GM18511 (cell line): Measurements from ENCODE around the gene NELFA.

Experiments used
- ATAC-seq: cut with Tn5 transposase; IDR thresholded peaks from one replicate; pipeline ENCODE4 v1.9.1; 2021; ENCODE audit warnings: mild to moderate bottlenecking, moderate library complexity; ENCODE audit not compliant: unreplicated experiment

The NELFA gene

DNA sequence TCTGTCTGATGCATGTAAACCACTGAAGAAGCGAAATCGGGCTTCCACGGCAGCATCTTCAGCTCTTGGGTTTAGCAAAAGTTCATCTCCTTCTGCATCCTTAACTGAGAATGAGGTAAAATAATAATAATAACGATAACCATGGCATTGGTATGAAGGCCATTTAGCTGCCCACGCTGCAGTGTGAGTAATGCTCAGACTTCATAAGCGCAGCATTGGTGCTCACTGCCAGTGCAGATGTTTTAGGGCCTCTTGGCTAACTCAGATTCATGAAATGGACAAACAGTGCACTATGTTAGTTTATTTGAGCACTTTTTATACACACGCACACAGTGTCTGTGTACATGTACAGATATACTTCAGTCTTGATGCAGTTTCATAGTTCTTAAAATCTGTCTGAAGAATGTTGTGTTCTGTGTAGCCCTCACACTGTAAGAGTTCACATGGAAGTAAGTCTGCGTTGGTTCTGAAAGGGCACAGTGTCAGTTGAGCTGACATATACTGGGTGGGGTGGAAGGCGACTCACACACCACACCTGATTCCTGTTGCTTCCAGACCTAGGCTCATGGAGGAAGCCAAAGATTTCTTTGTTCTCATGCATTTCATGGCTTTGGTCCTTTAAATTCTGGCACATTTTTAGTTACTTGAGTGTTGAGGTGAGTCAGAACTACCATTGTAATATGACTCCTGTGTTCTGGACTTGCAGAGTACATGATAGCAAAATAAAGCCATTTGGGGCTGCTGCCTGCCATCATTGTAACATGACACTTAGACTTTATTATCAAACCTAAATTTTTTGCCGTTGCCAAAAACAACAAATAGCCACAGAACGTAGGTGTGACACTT is 68.9 kb downstream of the NELFA start:
- no peak for ATAC-seq

DNA sequence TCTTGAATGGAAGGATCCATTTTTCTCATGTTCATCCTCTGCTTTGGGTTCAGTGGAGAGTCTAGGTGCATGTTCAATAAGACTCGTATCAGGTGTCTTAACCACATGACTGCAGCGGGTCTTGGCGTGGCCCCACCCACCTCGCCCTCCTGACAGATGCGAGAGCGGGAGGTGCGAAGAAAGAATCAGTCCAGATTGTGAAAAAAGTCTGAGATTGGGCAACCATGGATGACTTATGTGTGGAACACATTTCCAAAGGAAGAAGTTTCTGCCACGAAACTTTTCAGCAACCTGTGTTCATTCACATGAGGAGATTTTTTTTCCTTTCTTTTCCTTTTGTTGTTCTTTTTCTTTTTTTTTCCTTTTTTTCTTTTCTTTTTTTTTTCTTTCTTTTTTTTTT is 70.7 kb downstream of the NELFA start:
- no peak for ATAC-seq

DNA sequence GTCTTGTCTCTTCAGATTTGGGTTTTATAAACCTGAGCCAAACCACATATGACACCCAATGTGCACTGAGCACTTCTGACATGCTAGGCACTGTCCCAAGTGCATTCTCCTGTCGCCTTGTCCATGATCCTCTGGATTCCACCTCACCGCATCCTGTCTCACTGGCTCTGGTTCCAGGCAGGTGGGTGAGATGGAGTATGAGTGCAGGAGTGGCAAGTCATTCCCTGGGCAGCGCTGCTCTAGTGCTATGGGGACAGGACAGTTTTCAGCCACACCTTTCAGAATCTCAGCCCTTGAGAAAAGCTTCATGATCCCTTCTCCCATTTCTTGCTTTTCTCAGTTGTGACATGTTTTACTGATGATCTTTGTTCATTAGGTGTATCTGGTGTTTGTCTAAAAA is 71.2 kb downstream of the NELFA start:
- ATAC-seq, result no peak

DNA sequence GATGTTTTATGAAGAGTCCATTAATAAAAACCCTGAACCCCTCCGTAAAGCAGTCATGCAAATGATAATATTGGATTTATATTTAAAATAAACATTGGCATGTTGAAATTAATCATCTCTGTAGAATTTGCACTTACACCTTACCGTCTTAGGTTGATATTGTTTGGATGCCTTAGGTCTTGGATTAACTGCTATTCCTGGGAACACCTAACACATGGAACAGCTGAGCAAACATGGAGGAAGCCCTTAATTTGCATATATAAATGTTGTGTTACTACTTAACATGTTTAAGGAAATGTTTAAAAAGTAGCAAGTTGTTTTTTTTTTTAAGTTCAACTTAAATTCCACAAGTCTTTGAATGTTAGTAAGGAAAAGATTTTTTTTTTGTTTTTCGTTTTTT is 75.1 kb downstream of the NELFA start:
- ATAC-seq, result no peak

DNA sequence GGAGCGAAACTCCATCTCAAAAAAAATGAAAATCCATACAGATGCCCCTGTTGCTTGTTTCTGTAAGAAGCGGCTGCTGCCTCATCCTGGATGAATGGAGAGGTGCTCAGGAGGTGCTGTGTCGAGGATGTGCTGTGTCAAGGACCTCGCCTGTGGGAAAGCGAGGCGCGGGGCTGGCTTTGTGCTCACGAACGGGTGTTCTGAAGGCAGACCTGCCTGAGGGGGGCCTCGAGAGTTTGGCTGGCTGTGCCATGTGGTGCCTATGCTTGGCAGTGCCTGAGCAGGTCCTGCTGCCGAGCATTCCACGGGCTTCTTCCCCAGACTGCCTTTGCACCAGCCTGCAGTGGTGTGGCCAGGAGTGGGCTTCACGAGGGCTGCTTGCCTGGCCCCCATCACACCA is 76.0 kb downstream of the NELFA start:
- no peak for ATAC-seq
